Mesothelial cell of epicardium (in vitro differentiated cells): ENCODE results near the gene NTM. TPM values are rescaled to one million over a fixed set of nuclear protein-coding genes. Genes with fewer than 3 reads are reported as not detected.

ENCODE experiments used
- DNase-seq, 2 experiments: peaks; one replicate each; pipeline ENCODE4 v3.0.0; 2021; ENCODE audit warnings: low spot score in 2 of 2; ENCODE audit not compliant: unreplicated experiment in 2 of 2
- H3K27ac Mint-ChIP-seq: 2 replicates; pipeline ENCODE4 v1.8.0; 2021; ENCODE audit warnings: mixed read lengths
- H3K27me3 Mint-ChIP-seq: 2 replicates; pipeline ENCODE4 v1.8.0; 2021; ENCODE audit warnings: low read depth, mixed read lengths
- H3K36me3 Mint-ChIP-seq: 2 replicates; pipeline ENCODE4 v1.8.0; 2021; ENCODE audit warnings: mixed read lengths
- H3K4me1 Mint-ChIP-seq: 2 replicates; pipeline ENCODE4 v1.8.0; 2021; ENCODE audit warnings: mixed read lengths
- H3K4me3 Mint-ChIP-seq: 2 replicates; pipeline ENCODE4 v1.8.0; 2021; ENCODE audit warnings: mild to moderate bottlenecking, moderate library complexity, mixed read lengths
- H3K9me3 Mint-ChIP-seq: 2 replicates; pipeline ENCODE4 v1.8.0; 2021; ENCODE audit warnings: mixed read lengths
- CTCF ChIP-seq: fragments of 200-600 bp; sonication (generic); IDR thresholded peaks from one replicate; pipeline ENCODE4 v1.5.0; 2021; ENCODE audit warnings: antibody characterized with exemption; ENCODE audit not compliant: unreplicated experiment
- total RNA-seq: library from RNA; stranded (reverse); gene quantifications from 3 replicates; pipeline ENCODE4 v1.2.1, GENCODE V29; 2021

NTM gene
- total RNA-seq, 1 donor from 2014 or later, result 3.9 TPM

- peaks cover 16% of the 10 kb centered on the region for H3K27me3 Mint-ChIP-seq
- no peak overlapping the region for H3K27ac Mint-ChIP-seq
- H3K4me1 Mint-ChIP-seq, result peaks cover 10% of the 10 kb centered on the region
- no peaks in the 10 kb centered on the region for H3K9me3 Mint-ChIP-seq
- no peak for TF ChIP-seq CTCF
- H3K4me3 Mint-ChIP-seq, result no peak overlapping the region
- H3K36me3 Mint-ChIP-seq, result no peaks in the 10 kb centered on the region
- no peak for DNase-seq
Measured at GRCh38 chr11:131896978-131897615, 526.7 kb downstream of the NTM start.

- no peak for TF ChIP-seq CTCF
- H3K27ac Mint-ChIP-seq, result no peak overlapping the region
- no peak for DNase-seq
- peaks cover 10% of the 10 kb centered on the region for H3K4me1 Mint-ChIP-seq
- H3K4me3 Mint-ChIP-seq, result no peak overlapping the region
- no peaks in the 10 kb centered on the region for H3K9me3 Mint-ChIP-seq
- H3K27me3 Mint-ChIP-seq, result peaks cover 22% of the 10 kb centered on the region
- H3K36me3 Mint-ChIP-seq, result no peaks in the 10 kb centered on the region
Measured at GRCh38 chr11:131897956-131898355, 527.5 kb downstream of the NTM start.

- DNase-seq, result no peak
- peaks cover 13% of the 10 kb centered on the region for H3K4me1 Mint-ChIP-seq
- no peaks in the 10 kb centered on the region for H3K9me3 Mint-ChIP-seq
- H3K36me3 Mint-ChIP-seq, result no peaks in the 10 kb centered on the region
- no peak overlapping the region for H3K27ac Mint-ChIP-seq
- no peak for TF ChIP-seq CTCF
- no peak overlapping the region for H3K4me3 Mint-ChIP-seq
- H3K27me3 Mint-ChIP-seq, result peaks cover 28% of the 10 kb centered on the region
Measured at GRCh38 chr11:131898949-131899348, 528.5 kb downstream of the NTM start.

GRCh38 chr11:131899950-131900580, 529.6 kb downstream of the NTM start:
- no peaks in the 10 kb centered on the region for H3K36me3 Mint-ChIP-seq
- H3K4me1 Mint-ChIP-seq, result peaks cover 7% of the 10 kb centered on the region
- H3K9me3 Mint-ChIP-seq, result no peaks in the 10 kb centered on the region
- H3K27me3 Mint-ChIP-seq, result peaks cover 32% of the 10 kb centered on the region
- H3K27ac Mint-ChIP-seq, result no peak overlapping the region
- no peak for TF ChIP-seq CTCF
- H3K4me3 Mint-ChIP-seq, result no peak overlapping the region
- DNase-seq, result no peak

- TF ChIP-seq CTCF, result no peak
- no peak for DNase-seq
- Mint-ChIP-seq H3K27ac (no peak overlapping the region), H3K4me1 (peaks cover 7% of the 10 kb centered on the region), H3K36me3 (no peaks in the 10 kb centered on the region), H3K4me3 (no peak overlapping the region), H3K9me3 (no peaks in the 10 kb centered on the region), H3K27me3 (peaks cover 55% of the 10 kb centered on the region)
Measured at GRCh38 chr11:131902421-131902820, 532.0 kb downstream of the NTM start.
